Activated naive CD8-positive, alpha-beta T cell treated with anti-CD3 and anti-CD28 coated beads for 36 hours (primary cell): ENCODE results near the gene SKA1. TPM values are rescaled to one million over a fixed set of nuclear protein-coding genes. Genes with fewer than 3 reads are reported as not detected.

ENCODE experiments used
- DNase-seq: peaks from one replicate; pipeline ENCODE4 v3.0.0; 2021
- H3K27ac Mint-ChIP-seq: one replicate; pipeline ENCODE4 v1.8.0; 2022; ENCODE audit warnings: mild to moderate bottlenecking, moderate library complexity, mixed read lengths
- H3K27me3 Mint-ChIP-seq: one replicate; pipeline ENCODE4 v1.8.0; 2022; ENCODE audit warnings: mild to moderate bottlenecking, mixed read lengths
- H3K36me3 Mint-ChIP-seq: one replicate; pipeline ENCODE4 v1.8.0; 2021; ENCODE audit warnings: mild to moderate bottlenecking, mixed read lengths
- H3K4me1 Mint-ChIP-seq: one replicate; pipeline ENCODE4 v1.8.0; 2021; ENCODE audit warnings: mixed read lengths
- H3K4me3 Mint-ChIP-seq: one replicate; pipeline ENCODE4 v1.8.0; 2022; ENCODE audit warnings: mild to moderate bottlenecking, moderate library complexity, mixed read lengths
- H3K9me3 Mint-ChIP-seq: one replicate; pipeline ENCODE4 v1.8.0; 2022; ENCODE audit warnings: mixed read lengths
- total RNA-seq, 2 experiments: library from RNA; stranded (reverse); gene quantifications; one replicate each; pipeline ENCODE4 v1.2.3, GENCODE V29; 2021

The SKA1 gene
- 10 to 100 TPM; 37.5 to 38.8 TPM for total RNA-seq

GRCh38 chr18:50374753-50375391 is at the start of gene SKA1:
SKA1 (plus strand) TSS chr18:50375046; CDS start chr18:50375831, 785 bp downstream.
- Mint-ChIP-seq H3K27me3 (peaks cover 10% of the 10 kb centered on the region), H3K9me3 (peaks cover 7% of the 10 kb centered on the region), H3K4me3 (peak within 1 kb of the TSS; percentile 88), H3K27ac (peak within 1 kb of the TSS; percentile 89), H3K36me3 (peaks cover 6% of the 10 kb centered on the region), H3K4me1 (peaks cover 5% of the 10 kb centered on the region)
- DNase-seq, result peak; percentile 92

GRCh38 chr18:50327983-50328382 is 46.9 kb upstream of the SKA1 start:
- Mint-ChIP-seq H3K27ac (no peak overlapping the region), H3K4me3 (no peak overlapping the region), H3K4me1 (no peaks in the 10 kb centered on the region), H3K9me3 (peaks cover 3% of the 10 kb centered on the region), H3K27me3 (peaks cover 17% of the 10 kb centered on the region), H3K36me3 (no peaks in the 10 kb centered on the region)
- DNase-seq, result no peak

- Mint-ChIP-seq H3K36me3 (no peaks in the 10 kb centered on the region), H3K4me3 (no peak overlapping the region), H3K27me3 (peaks cover 13% of the 10 kb centered on the region), H3K27ac (no peak overlapping the region), H3K4me1 (no peaks in the 10 kb centered on the region), H3K9me3 (peaks cover 3% of the 10 kb centered on the region)
- no peak for DNase-seq
These were observed 44.7 kb upstream of the SKA1 start for GRCh38 chr18:50330176-50330575.

- no peak for DNase-seq
- no peak overlapping the region for H3K27ac Mint-ChIP-seq
- peaks cover 3% of the 10 kb centered on the region for H3K9me3 Mint-ChIP-seq
- no peak overlapping the region for H3K4me3 Mint-ChIP-seq
- H3K36me3 Mint-ChIP-seq, result no peaks in the 10 kb centered on the region
- peaks cover 8% of the 10 kb centered on the region for H3K27me3 Mint-ChIP-seq
- no peaks in the 10 kb centered on the region for H3K4me1 Mint-ChIP-seq
These were observed 43.2 kb upstream of the SKA1 start for GRCh38 chr18:50331691-50332090.

- Mint-ChIP-seq H3K36me3 (no peaks in the 10 kb centered on the region), H3K4me3 (no peak overlapping the region), H3K4me1 (no peaks in the 10 kb centered on the region), H3K27me3 (peaks cover 4% of the 10 kb centered on the region), H3K27ac (no peak overlapping the region), H3K9me3 (peaks cover 3% of the 10 kb centered on the region)
- no peak for DNase-seq
These were observed 40.2 kb upstream of the SKA1 start for GRCh38 chr18:50334546-50335152.

GRCh38 chr18:50338122-50338521 is 36.7 kb upstream of the SKA1 start:
- no peak overlapping the region for H3K4me3 Mint-ChIP-seq
- DNase-seq, result no peak
- no peak overlapping the region for H3K27ac Mint-ChIP-seq
- H3K9me3 Mint-ChIP-seq, result no peaks in the 10 kb centered on the region
- no peaks in the 10 kb centered on the region for H3K4me1 Mint-ChIP-seq
- H3K36me3 Mint-ChIP-seq, result no peaks in the 10 kb centered on the region
- H3K27me3 Mint-ChIP-seq, result no peaks in the 10 kb centered on the region

GRCh38 chr18:50338715-50339114 is 36.1 kb upstream of the SKA1 start:
- Mint-ChIP-seq H3K4me1 (no peaks in the 10 kb centered on the region), H3K27me3 (no peaks in the 10 kb centered on the region), H3K27ac (no peak overlapping the region), H3K36me3 (no peaks in the 10 kb centered on the region), H3K9me3 (no peaks in the 10 kb centered on the region), H3K4me3 (no peak overlapping the region)
- no peak for DNase-seq

GRCh38 chr18:50340078-50340477 is 34.8 kb upstream of the SKA1 start:
- Mint-ChIP-seq H3K4me1 (no peaks in the 10 kb centered on the region), H3K36me3 (no peaks in the 10 kb centered on the region), H3K9me3 (no peaks in the 10 kb centered on the region), H3K27ac (no peak overlapping the region), H3K27me3 (no peaks in the 10 kb centered on the region), H3K4me3 (no peak overlapping the region)
- DNase-seq, result no peak

- Mint-ChIP-seq H3K36me3 (no peaks in the 10 kb centered on the region), H3K27ac (no peak overlapping the region)
These were observed 33.4 kb upstream of the SKA1 start for GRCh38 chr18:50341443-50341842.

GRCh38 chr18:50350699-50351098 is 24.1 kb upstream of the SKA1 start:
- Mint-ChIP-seq H3K4me1 (no peaks in the 10 kb centered on the region), H3K9me3 (no peaks in the 10 kb centered on the region), H3K36me3 (no peaks in the 10 kb centered on the region), H3K4me3 (no peak overlapping the region), H3K27me3 (peaks cover 30% of the 10 kb centered on the region), H3K27ac (no peak overlapping the region)
- no peak for DNase-seq

More at GRCh38 chr18:50341443-50341842, 33.4 kb upstream of the SKA1 start:
- Mint-ChIP-seq H3K4me3 (no peak overlapping the region), H3K9me3 (no peaks in the 10 kb centered on the region), H3K27me3 (no peaks in the 10 kb centered on the region), H3K4me1 (no peaks in the 10 kb centered on the region)
- no peak for DNase-seq

- Mint-ChIP-seq H3K9me3 (no peaks in the 10 kb centered on the region), H3K36me3 (no peaks in the 10 kb centered on the region), H3K4me1 (peaks cover 5% of the 10 kb centered on the region), H3K4me3 (no peak overlapping the region), H3K27me3 (peaks cover 18% of the 10 kb centered on the region), H3K27ac (peak overlapping the region; percentile 0)
- DNase-seq, result no peak
These were observed 18.6 kb upstream of the SKA1 start for GRCh38 chr18:50356036-50356945.

- Mint-ChIP-seq H3K4me1 (peaks cover 5% of the 10 kb centered on the region), H3K27me3 (peaks cover 7% of the 10 kb centered on the region), H3K9me3 (no peaks in the 10 kb centered on the region), H3K27ac (no peak overlapping the region), H3K4me3 (no peak overlapping the region), H3K36me3 (no peaks in the 10 kb centered on the region)
- DNase-seq, result no peak
These were observed 16.0 kb upstream of the SKA1 start for GRCh38 chr18:50358844-50359243.

- no peaks in the 10 kb centered on the region for H3K9me3 Mint-ChIP-seq
- peaks cover 7% of the 10 kb centered on the region for H3K27me3 Mint-ChIP-seq
- DNase-seq, result no peak
- H3K4me1 Mint-ChIP-seq, result peaks cover 5% of the 10 kb centered on the region
- H3K4me3 Mint-ChIP-seq, result no peak overlapping the region
- H3K36me3 Mint-ChIP-seq, result no peaks in the 10 kb centered on the region
- H3K27ac Mint-ChIP-seq, result no peak overlapping the region
These were observed 15.0 kb upstream of the SKA1 start for GRCh38 chr18:50359806-50360205.

- Mint-ChIP-seq H3K9me3 (no peaks in the 10 kb centered on the region), H3K36me3 (no peaks in the 10 kb centered on the region), H3K4me3 (no peak overlapping the region), H3K27ac (no peak overlapping the region), H3K4me1 (peaks cover 5% of the 10 kb centered on the region), H3K27me3 (peaks cover 10% of the 10 kb centered on the region)
- DNase-seq, result no peak
These were observed 14.2 kb upstream of the SKA1 start for GRCh38 chr18:50360611-50361010.

GRCh38 chr18:50369672-50370071 is 5.2 kb upstream of the SKA1 start:
- H3K27me3 Mint-ChIP-seq, result peaks cover 46% of the 10 kb centered on the region
- no peak overlapping the region for H3K4me3 Mint-ChIP-seq
- DNase-seq, result no peak
- peaks cover 13% of the 10 kb centered on the region for H3K9me3 Mint-ChIP-seq
- no peak overlapping the region for H3K27ac Mint-ChIP-seq
- H3K36me3 Mint-ChIP-seq, result peaks cover 2% of the 10 kb centered on the region
- peaks cover 3% of the 10 kb centered on the region for H3K4me1 Mint-ChIP-seq
